ENCODE measurements around the gene ZBTB17. TPM values are rescaled to one million over a fixed set of nuclear protein-coding genes. Genes with fewer than 3 reads are reported as not detected.

Gene ZBTB17
- total RNA-seq, 1 experiment from 2014 or later: 32.0 TPM

- no peak for TF ChIP-seq MAX (CRISPR knock-in tag; IDR thresholded peaks at IDR 0.05)
- no peak for TF ChIP-seq ZNF263 (CRISPR knock-in tag; IDR thresholded peaks at IDR 0.05; ENCODE audit: low read depth)
- TF ChIP-seq MYBL2 (CRISPR knock-in tag; IDR thresholded peaks at IDR 0.05): no peak
- TF ChIP-seq ARID4B (CRISPR knock-in tag; IDR thresholded peaks at IDR 0.05; ENCODE audit: borderline replicate concordance): no peak
- no peak for TF ChIP-seq SOX15 (CRISPR knock-in tag; IDR thresholded peaks at IDR 0.05)
- no peak for TF ChIP-seq FOXP1 (CRISPR knock-in tag; IDR thresholded peaks at IDR 0.05; ENCODE audit: borderline replicate concordance)
- no peak for TF ChIP-seq FOXJ3 (CRISPR knock-in tag; IDR thresholded peaks at IDR 0.05; ENCODE audit: borderline replicate concordance)
Observed at GRCh38 chr1:15953294-15953771, 22.6 kb downstream of the ZBTB17 start (continued).

GRCh38 chr1:15952317-15953258, 23.3 kb downstream of the ZBTB17 start:
- ATAC-seq (no peak), DNase-seq (ENCODE audit: low spot score) (no peak)
- H3K36me3 Mint-ChIP-seq: peaks cover 5% of the 10 kb centered on the region
- no peaks in the 10 kb centered on the region for H3K27me3 Mint-ChIP-seq (ENCODE audit: low read depth)
- H3K4me1 Mint-ChIP-seq: peaks cover 68% of the 10 kb centered on the region
- H3K27ac Mint-ChIP-seq: peak overlapping the region; percentile 86
- TF ChIP-seq HMGA2 (CRISPR knock-in tag; IDR thresholded peaks at IDR 0.05) (no peak), MYBL2 (CRISPR knock-in tag; IDR thresholded peaks at IDR 0.05) (no peak)
- H3K4me3 Mint-ChIP-seq: no peak overlapping the region
- H3K9me3 Mint-ChIP-seq: no peaks in the 10 kb centered on the region
- POLR2A ChIA-PET: no interaction called here
- CTCF ChIA-PET: interaction anchor here (1.0 to 3.2 kb wide), 8 partner anchors 9 to 161 kb away, joined by 3 to 19 read pairs (median 6); partner anchors contain the start of gene ZBTB17

- ATAC-seq (no peak; the same call in 1 of the 2 replicates), DNase-seq (ENCODE audit: low spot score) (no peak)
- CTCF ChIA-PET: interaction anchor here (0.8 to 3.2 kb wide), 8 partner anchors 10 to 191 kb away, joined by 3 to 19 read pairs (median 5); partner anchors contain the start of gene ZBTB17
- no peak for TF ChIP-seq IRF2 (CRISPR knock-in tag; IDR thresholded peaks at IDR 0.05; ENCODE audit: borderline replicate concordance, low read depth)
- no peak for TF ChIP-seq ZNF532 (CRISPR knock-in tag; IDR thresholded peaks at IDR 0.05; ENCODE audit: borderline replicate concordance)
- TF ChIP-seq ZNF263 (CRISPR knock-in tag; IDR thresholded peaks at IDR 0.05; ENCODE audit: low read depth): no peak
- no peak for TF ChIP-seq ZNF396 (CRISPR knock-in tag; IDR thresholded peaks at IDR 0.05; ENCODE audit: borderline replicate concordance)
- no peak for TF ChIP-seq ATF6 (CRISPR knock-in tag; IDR thresholded peaks at IDR 0.05)
- no peak for TF ChIP-seq EMX1 (CRISPR knock-in tag; IDR thresholded peaks at IDR 0.05)
- TF ChIP-seq NR1H2 (CRISPR knock-in tag; IDR thresholded peaks at IDR 0.05): no peak
- no peak for TF ChIP-seq TCF7 (CRISPR knock-in tag; IDR thresholded peaks at IDR 0.05; ENCODE audit: low read depth)
Observed at GRCh38 chr1:15951341-15952153, 24.4 kb downstream of the ZBTB17 start.

More at GRCh38 chr1:15951341-15952153, 24.4 kb downstream of the ZBTB17 start:
- peak overlapping the region; percentile 71 for H3K27ac Mint-ChIP-seq
- peaks cover 6% of the 10 kb centered on the region for H3K36me3 Mint-ChIP-seq
- no peak overlapping the region for H3K4me3 Mint-ChIP-seq
- peaks cover 63% of the 10 kb centered on the region for H3K4me1 Mint-ChIP-seq
- no peaks in the 10 kb centered on the region for H3K9me3 Mint-ChIP-seq
- no peaks in the 10 kb centered on the region for H3K27me3 Mint-ChIP-seq (ENCODE audit: low read depth)
- POLR2A ChIA-PET: no interaction called here

All from WTC11 (cell line).